Left ventricle myocardium inferior (tissue), 1 donor: ENCODE measurements around the gene PLIN4. TPM values are rescaled to one million over a fixed set of nuclear protein-coding genes. Genes with fewer than 3 reads are reported as not detected.
"Not testable (repeated sequence)": the region's sequence is repeated elsewhere in the genome, so short reads cannot be mapped to it uniquely, and the experiment has no call there.

Experiments
- DNase-seq: peaks from one replicate; pipeline ENCODE4 v3.0.0-alpha.2; 2020
- H3K27ac ChIP-seq: fragments of 200-600 bp; replicated peaks from 2 replicates; pipeline ENCODE4 v1.8.0; 2021
- H3K27me3 ChIP-seq: fragments of 200-600 bp; 2 replicates; pipeline ENCODE4 v1.8.0; 2021; ENCODE audit warnings: low read depth
- H3K36me3 ChIP-seq: fragments of 200-600 bp; 2 replicates; pipeline ENCODE4 v1.8.0; 2021
- H3K4me1 ChIP-seq: fragments of 200-600 bp; 2 replicates; pipeline ENCODE4 v1.8.0; 2021
- H3K4me3 ChIP-seq: fragments of 200-600 bp; 2 replicates; pipeline ENCODE4 v1.8.0; 2021; ENCODE audit warnings: mild to moderate bottlenecking, moderate library complexity
- H3K9me3 ChIP-seq: fragments of 200-600 bp; replicated peaks from 2 replicates; pipeline ENCODE4 v1.8.0; 2021
- intact Hi-C: fragments of 100-400 bp; cut with micrococcal nuclease; formaldehyde crosslinking; loops from one replicate; pipeline ENCODE4 v1.11.0; 2022
- total RNA-seq: library from RNA; stranded (reverse); fragmentation: NEBNext Ultra II Directional; extraction: Animal tissue kit (Norgen Biotek cat#: 25700); gene quantifications from one replicate; pipeline ENCODE4 v1.2.1, GENCODE V29; 2021
- TF ChIP-seq, protein P1 (sequence below): fragments of 200-600 bp; IDR thresholded peaks from 2 replicates; pipeline ENCODE4 v1.8.0; 2021; ENCODE audit warnings: antibody characterized with exemption, mild to moderate bottlenecking, borderline replicate concordance
- donor health status: DM: no; HTN: yes; CAD: no; lungs with severe emphysema.

PLIN4 gene
- total RNA-seq, 1 donor from 2014 or later = 162 TPM

GRCh38 chr19:4533334-4533733, 15.0 kb upstream of the PLIN4 start:
- no peak for DNase-seq
- Histone ChIP-seq H3K36me3 (no peaks in the 10 kb centered on the region), H3K27ac (no peak overlapping the region), H3K4me1 (peaks cover 32% of the 10 kb centered on the region), H3K9me3 (no peaks in the 10 kb centered on the region), H3K27me3 (peaks cover 31% of the 10 kb centered on the region), H3K4me3 (no peak overlapping the region)
- intact Hi-C loops = no loop called here
- TF ChIP-seq, protein P1, sequence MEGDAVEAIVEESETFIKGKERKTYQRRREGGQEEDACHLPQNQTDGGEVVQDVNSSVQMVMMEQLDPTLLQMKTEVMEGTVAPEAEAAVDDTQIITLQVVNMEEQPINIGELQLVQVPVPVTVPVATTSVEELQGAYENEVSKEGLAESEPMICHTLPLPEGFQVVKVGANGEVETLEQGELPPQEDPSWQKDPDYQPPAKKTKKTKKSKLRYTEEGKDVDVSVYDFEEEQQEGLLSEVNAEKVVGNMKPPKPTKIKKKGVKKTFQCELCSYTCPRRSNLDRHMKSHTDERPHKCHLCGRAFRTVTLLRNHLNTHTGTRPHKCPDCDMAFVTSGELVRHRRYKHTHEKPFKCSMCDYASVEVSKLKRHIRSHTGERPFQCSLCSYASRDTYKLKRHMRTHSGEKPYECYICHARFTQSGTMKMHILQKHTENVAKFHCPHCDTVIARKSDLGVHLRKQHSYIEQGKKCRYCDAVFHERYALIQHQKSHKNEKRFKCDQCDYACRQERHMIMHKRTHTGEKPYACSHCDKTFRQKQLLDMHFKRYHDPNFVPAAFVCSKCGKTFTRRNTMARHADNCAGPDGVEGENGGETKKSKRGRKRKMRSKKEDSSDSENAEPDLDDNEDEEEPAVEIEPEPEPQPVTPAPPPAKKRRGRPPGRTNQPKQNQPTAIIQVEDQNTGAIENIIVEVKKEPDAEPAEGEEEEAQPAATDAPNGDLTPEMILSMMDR = no peak

GRCh38 chr19:4531562-4532165, 13.4 kb upstream of the PLIN4 start:
- Histone ChIP-seq H3K36me3 (no peaks in the 10 kb centered on the region), H3K9me3 (no peaks in the 10 kb centered on the region), H3K27me3 (peaks cover 16% of the 10 kb centered on the region), H3K27ac (no peak overlapping the region), H3K4me1 (peaks cover 25% of the 10 kb centered on the region), H3K4me3 (no peak overlapping the region)
- intact Hi-C loops = no loop called here
- DNase-seq = no peak
- TF ChIP-seq, protein P1 = no peak

DNA sequence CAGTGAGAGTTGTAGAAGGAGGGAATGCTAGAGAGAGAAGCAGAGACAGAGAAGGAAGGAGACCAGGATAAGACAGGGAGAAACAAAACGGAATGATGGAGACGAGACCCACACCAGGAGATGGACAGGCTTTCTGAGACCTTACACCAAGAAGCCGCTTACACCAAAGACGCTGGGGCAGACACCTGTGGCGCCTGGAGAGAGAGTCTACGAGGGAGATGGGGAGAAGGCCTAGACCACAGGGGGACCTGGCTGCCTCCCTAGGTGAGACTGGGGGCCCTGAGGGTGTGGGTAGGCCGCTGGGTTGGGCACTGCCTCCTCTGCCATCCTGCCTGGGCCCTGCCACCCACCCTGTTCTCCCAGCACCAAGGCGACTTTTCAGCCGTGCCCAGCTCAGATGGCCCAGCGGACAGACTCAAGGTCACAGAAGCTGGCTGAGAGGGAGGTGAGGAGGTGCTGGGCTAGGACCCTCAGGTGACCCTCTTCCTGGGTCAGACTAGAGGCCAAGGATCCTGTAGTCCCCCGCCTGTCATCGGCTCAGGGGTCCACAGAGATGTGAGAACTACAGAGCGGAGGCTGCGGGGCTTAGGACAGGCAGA, 11.7 kb upstream of the PLIN4 start:
- no peak for DNase-seq
- intact Hi-C loops = no loop called here
- no peaks in the 10 kb centered on the region for H3K36me3 ChIP-seq
- H3K4me1 ChIP-seq = peaks cover 9% of the 10 kb centered on the region
- peaks cover 4% of the 10 kb centered on the region for H3K27me3 ChIP-seq
- no peak overlapping the region for H3K27ac ChIP-seq
- TF ChIP-seq, protein P1 = no peak
- no peak overlapping the region for H3K4me3 ChIP-seq
- H3K9me3 ChIP-seq = no peaks in the 10 kb centered on the region

DNA sequence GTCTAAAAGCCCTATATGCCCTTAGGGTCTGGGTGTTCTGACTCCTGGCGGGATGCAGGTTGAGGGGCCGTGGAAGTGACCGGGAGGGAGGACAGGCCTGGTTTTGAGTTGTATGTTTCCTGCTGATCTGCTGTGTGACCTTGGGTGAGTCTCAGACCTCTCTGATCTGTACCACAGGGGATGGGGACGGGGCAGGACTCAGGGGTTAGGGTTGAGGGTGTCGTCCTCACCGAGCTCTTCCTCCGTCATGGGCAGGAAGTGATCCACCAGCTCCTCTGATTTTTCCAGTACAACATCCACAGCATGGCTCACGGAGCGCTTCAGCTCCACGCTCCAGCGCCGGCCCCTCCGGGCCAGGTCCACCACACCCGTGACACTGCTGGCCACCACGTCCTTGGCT, 10.6 kb upstream of the PLIN4 start:
- TF ChIP-seq, protein P1 = no peak
- no peaks in the 10 kb centered on the region for H3K27me3 ChIP-seq
- no peak overlapping the region for H3K27ac ChIP-seq
- intact Hi-C loops = no loop called here
- H3K36me3 ChIP-seq = no peaks in the 10 kb centered on the region
- H3K9me3 ChIP-seq = no peaks in the 10 kb centered on the region
- H3K4me3 ChIP-seq = no peak overlapping the region
- H3K4me1 ChIP-seq = no peaks in the 10 kb centered on the region
- DNase-seq = no peak

DNA sequence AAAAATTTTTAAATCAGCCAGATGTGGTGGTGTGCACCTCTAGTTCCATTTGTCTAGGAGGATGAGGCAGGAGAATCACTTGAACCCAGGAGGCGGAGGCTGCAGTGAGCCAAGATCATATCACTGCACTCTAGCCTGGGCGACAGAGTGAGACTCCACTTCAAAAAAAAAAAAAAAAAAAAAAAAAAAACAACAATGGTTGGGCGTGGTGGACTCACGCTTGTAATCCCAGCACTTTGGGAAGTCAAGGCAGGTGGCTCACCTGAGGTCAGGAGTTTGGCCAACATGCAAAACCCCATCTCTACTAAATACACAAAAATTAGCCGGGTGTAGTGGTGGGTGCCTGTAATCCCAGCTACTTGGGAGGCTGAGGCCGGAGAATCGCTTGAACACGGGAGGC, 9.1 kb upstream of the PLIN4 start:
- DNase-seq, H3K36me3 ChIP-seq, H3K9me3 ChIP-seq, intact Hi-C loops, H3K27ac ChIP-seq, H3K4me1 ChIP-seq, H3K27me3 ChIP-seq, H3K4me3 ChIP-seq: not testable (repeated sequence)

GRCh38 chr19:4525563-4526002, 7.3 kb upstream of the PLIN4 start:
- no peak overlapping the region for H3K27ac ChIP-seq
- no peak overlapping the region for H3K4me3 ChIP-seq
- no peaks in the 10 kb centered on the region for H3K4me1 ChIP-seq
- no peaks in the 10 kb centered on the region for H3K9me3 ChIP-seq
- no peak for DNase-seq
- H3K27me3 ChIP-seq = no peaks in the 10 kb centered on the region
- TF ChIP-seq, protein P1 = no peak
- H3K36me3 ChIP-seq = no peaks in the 10 kb centered on the region
- intact Hi-C loops = no loop called here
